Measurements from ENCODE around the gene CCDC148.

GRCh38 chr2:158497486-158497885 is 40.9 kb upstream of the CCDC148 start:
- TF ChIP-seq CTCF (IDR thresholded peaks at IDR 0.05) (no peak), POLR2A (IDR thresholded peaks at IDR 0.05) (no peak)

Measured in testis (tissue), 2 donors.